ENCODE measurements around the gene IFNA7. TPM values are rescaled to one million over a fixed set of nuclear protein-coding genes. Genes with fewer than 3 reads are reported as not detected.

IFNA7 gene
- not detected in 5 replicates for total RNA-seq (2022; extraction: Qiagen RNA extraction)

DNA sequence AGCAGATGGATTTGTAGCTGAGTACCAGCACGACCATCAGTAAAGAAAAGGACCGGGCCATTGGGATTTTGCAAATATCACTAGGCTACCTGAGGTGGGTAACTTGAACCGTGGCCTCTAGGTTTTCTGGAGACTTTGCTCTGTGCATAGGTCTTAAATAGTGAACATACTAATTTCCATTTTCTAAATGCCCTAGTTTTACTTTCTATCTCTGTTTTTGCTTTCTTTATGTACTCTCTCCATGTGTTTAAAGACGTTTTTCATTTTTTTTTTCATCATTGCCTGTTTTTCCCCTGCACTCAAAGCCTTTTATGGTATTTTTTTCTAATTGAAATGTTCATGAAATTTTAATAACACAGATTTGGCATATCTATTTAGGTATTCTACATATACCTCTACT lies at the start of gene IFNA7:
IFNA7 (minus strand) TSS at position 101 of the 400 bp plus-strand sequence; CDS start at position 61, 40 bp downstream.

DNA sequence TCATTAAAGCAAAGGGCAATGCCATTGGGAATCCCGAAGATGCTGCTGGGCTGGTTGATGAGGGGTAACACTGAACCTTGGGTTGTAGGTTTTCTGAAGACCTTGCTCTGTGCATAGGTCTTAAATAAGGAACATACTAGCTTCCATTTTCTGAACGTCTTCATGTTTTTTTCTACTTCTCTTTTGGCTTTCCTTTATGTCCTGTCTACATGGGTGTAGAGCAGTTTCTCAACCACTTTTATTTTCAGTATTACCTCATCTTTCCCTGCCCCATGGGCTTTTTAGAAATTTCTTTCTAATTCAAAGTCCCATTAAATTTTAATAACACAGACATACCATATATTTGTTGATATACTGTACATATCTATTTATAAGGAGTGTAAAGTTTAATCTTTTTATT lies 37.9 kb upstream of the IFNA7 start, which contains the start of gene IFNA14:
IFNA14 (minus strand) TSS at position 95 of the 400 bp plus-strand sequence; CDS start at position 25, 70 bp downstream.

DNA sequence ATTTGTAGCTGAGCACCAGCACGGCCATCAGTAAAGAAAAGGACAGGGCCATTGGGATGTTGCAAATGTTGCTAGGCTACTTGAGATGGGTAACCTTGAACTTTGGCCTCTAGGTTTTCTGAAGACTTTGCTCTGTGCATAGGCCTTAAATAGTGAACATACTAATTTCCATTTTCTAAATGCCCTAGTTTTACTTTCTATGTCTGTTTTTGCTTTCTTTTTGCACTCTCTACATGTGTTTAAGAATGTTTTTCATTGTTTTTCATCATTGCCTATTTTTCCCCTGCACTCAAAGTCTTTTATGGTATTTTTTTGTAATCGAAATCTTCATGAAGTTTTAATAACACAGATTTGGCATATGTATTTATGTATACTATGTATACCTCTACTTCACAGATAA lies 26.1 kb upstream of the IFNA7 start, which contains the start of gene IFNA17:
IFNA17 (minus strand) TSS at position 101 of the 400 bp plus-strand sequence; CDS start at position 52, 49 bp downstream.

DNA sequence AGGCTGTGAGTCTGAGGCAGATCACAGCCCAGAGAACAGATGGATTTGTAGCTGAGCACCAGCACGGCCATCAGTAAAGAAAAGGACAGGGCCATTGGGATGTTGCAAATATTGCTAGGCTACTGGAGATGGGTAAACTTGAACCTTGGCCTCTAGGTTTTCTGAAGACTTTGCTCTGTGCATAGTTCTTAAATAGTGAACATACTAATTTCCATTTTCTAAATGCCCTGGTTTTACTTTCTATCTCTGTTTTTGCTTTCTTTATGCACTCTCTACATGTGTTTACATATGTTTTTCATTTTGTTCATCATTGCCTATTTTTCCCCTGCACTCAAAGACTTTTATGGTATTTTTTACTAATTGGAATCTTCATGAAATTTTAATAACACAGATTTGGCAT lies 15.2 kb upstream of the IFNA7 start, which contains the start of gene IFNA16:
IFNA16 (minus strand) TSS at position 101 of the 400 bp plus-strand sequence; CDS start at position 95, 6 bp downstream.

DNA sequence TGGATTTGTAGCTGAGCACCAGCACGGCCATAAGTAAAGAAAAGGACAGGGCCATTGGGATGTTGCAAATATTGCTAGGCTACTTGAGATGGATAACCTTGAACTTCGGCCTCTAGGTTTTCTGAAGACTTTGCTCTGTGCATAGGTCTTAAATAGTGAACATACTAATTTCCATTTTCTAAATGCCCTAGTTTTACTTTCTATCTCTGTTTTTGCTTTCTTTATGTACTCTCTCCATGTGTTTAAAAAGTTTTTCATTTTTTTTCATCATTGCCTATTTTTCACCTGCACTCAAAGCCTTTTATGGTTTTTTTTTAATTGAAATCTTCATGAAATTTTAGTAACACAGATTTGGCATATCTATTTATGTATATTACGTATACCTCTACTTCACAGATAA lies 5.0 kb upstream of the IFNA7 start, which contains the start of gene IFNA10:
IFNA10 (minus strand) TSS at position 101 of the 400 bp plus-strand sequence; CDS start at position 55, 46 bp downstream.

DNA sequence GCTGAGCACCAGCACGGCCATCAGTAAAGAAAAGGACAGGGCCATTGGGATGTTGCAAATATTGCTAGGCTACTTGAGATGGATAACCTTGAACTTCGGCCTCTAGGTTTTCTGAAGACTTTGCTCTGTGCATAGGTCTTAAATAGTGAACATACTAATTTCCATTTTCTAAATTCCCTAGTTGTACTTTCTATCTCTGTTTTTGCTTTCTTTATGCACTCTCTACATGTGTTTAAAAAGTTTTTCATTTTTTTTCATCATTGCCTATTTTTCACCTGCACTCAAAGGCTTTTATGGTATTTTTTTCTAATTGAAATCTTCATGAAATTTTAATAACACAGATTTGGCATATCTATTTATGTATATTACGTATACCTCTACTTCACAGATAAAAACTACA lies 14.5 kb downstream of the IFNA7 start, which contains the start of gene IFNA4:
IFNA4 (minus strand) TSS at position 101 of the 400 bp plus-strand sequence; CDS start at position 45, 56 bp downstream.

DNA sequence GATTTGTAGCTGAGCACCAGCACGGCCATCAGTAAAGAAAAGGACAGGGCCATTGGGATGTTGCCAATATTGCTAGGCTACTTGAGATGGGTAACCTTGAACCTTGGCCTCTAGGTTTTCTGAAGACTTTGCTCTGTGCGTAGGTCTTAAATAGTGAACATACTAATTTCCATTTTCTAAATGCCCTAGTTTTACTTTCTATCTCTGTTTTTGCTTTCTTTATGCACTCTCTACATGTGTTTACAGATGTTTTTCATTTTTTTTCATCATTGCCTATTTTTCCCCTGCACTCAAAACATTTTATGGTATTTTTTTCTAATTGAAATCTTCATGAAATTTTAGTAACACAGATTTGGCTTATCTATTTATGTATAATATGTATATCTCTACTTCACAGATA lies 35.4 kb downstream of the IFNA7 start, which contains the start of gene IFNA21:
IFNA21 (minus strand) TSS at position 101 of the 400 bp plus-strand sequence; CDS start at position 53, 48 bp downstream.

Other genes starting within 250 kb of the IFNA7 start
- 0.99 to 1.2 TPM (median 1.1 TPM) in 5 replicates for gene HACD4, start 170.6 kb downstream of the IFNA7 start, total RNA-seq (2022; extraction: Qiagen RNA extraction)
- 0.15 TPM in 1 of 5 replicates, not detected in the others for gene IFNB1, start 124.3 kb downstream of the IFNA7 start, total RNA-seq (2022; extraction: Qiagen RNA extraction)
- gene IFNW1, start 60.4 kb downstream of the IFNA7 start, total RNA-seq (2022; extraction: Qiagen RNA extraction) = not detected in 5 replicates
- gene IFNA21, start 35.5 kb downstream of the IFNA7 start, total RNA-seq (2022; extraction: Qiagen RNA extraction) = not detected in 5 replicates
- gene IFNA4, start 14.6 kb downstream of the IFNA7 start, total RNA-seq (2022; extraction: Qiagen RNA extraction) = not detected in 5 replicates
- gene IFNA10, start 4.9 kb upstream of the IFNA7 start, total RNA-seq (2022; extraction: Qiagen RNA extraction) = not detected in 5 replicates
- gene IFNA16, start 15.1 kb upstream of the IFNA7 start, total RNA-seq (2022; extraction: Qiagen RNA extraction) = not detected in 5 replicates
- gene IFNA17, start 26.0 kb upstream of the IFNA7 start, total RNA-seq (2022; extraction: Qiagen RNA extraction) = not detected in 5 replicates
- gene IFNA14, start 37.8 kb upstream of the IFNA7 start, total RNA-seq (2022; extraction: Qiagen RNA extraction) = not detected in 5 replicates
- not detected in 5 replicates for gene IFNA5, start 103.1 kb upstream of the IFNA7 start, total RNA-seq (2022; extraction: Qiagen RNA extraction)
- 14.5 to 19.6 TPM (median 17.5 TPM) in 5 replicates for gene KLHL9, start 133.2 kb upstream of the IFNA7 start, total RNA-seq (2022; extraction: Qiagen RNA extraction)
- gene IFNA6, start 148.7 kb upstream of the IFNA7 start, total RNA-seq (2022; extraction: Qiagen RNA extraction) = not detected in 5 replicates
- not detected in 5 replicates for gene IFNA13, start 165.9 kb upstream of the IFNA7 start, total RNA-seq (2022; extraction: Qiagen RNA extraction)
- gene IFNA2, start 183.2 kb upstream of the IFNA7 start, total RNA-seq (2022; extraction: Qiagen RNA extraction) = not detected in 5 replicates
- gene IFNA8, start 206.9 kb upstream of the IFNA7 start, total RNA-seq (2022; extraction: Qiagen RNA extraction) = not detected in 5 replicates
- gene IFNA1, start 238.2 kb upstream of the IFNA7 start, total RNA-seq (2022; extraction: Qiagen RNA extraction) = not detected in 5 replicates

Data from A549 treated with CORT108297 at 1 μM for 4 hours (cell line).